ENCODE data around the gene ZSWIM3.

ZSWIM3 gene

DNA sequence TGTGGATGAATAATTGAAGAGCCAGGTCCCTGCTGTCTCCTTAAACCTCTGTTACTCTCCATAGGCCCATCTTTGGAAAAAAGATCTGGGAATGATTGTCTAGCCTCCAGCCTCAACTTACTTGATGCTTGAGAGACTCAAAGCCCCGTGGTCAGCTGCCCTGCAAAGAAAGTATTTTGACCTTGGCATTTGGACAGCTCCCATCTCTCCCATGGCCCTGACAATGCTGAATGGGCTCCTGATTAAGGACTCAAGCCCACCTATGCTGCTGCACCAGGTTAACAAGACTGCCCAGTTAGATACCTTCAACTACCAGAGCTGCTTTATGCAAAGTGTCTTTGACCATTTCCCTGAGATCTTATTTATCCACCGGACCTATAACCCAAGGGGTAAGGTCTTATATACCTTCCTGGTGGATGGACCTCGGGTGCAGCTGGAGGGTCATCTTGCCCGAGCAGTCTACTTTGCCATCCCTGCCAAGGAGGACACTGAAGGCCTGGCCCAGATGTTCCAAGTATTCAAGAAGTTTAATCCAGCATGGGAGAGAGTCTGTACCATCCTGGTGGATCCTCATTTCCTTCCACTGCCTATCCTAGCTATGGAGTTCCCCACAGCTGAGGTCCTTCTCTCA is 25.2 kb downstream of the ZSWIM3 start:
- DNase-seq: no peak
- in situ Hi-C loops (cut with MboI; ENCODE audit: low pct_unique_long_range_greater_than_20kb, low sequenced_read_pairs): no loop called here

DNA sequence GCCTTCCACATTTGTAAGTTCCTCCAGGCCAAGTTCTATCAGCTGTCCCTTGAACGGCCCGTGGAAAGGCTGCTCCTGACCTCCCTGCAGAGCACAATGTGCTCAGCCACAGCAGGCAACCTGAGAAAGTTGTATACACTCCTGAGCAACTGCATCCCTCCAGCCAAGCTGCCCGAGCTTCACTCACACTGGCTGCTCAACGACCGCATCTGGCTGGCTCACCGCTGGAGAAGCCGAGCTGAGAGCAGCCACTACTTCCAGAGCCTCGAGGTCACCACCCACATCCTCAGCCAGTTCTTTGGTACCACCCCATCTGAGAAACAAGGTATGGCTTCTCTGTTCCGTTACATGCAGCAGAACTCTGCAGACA is 25.7 kb downstream of the ZSWIM3 start:
- in situ Hi-C loops (cut with MboI; ENCODE audit: low pct_unique_long_range_greater_than_20kb, low sequenced_read_pairs): no loop called here
- DNase-seq: no peak

DNA sequence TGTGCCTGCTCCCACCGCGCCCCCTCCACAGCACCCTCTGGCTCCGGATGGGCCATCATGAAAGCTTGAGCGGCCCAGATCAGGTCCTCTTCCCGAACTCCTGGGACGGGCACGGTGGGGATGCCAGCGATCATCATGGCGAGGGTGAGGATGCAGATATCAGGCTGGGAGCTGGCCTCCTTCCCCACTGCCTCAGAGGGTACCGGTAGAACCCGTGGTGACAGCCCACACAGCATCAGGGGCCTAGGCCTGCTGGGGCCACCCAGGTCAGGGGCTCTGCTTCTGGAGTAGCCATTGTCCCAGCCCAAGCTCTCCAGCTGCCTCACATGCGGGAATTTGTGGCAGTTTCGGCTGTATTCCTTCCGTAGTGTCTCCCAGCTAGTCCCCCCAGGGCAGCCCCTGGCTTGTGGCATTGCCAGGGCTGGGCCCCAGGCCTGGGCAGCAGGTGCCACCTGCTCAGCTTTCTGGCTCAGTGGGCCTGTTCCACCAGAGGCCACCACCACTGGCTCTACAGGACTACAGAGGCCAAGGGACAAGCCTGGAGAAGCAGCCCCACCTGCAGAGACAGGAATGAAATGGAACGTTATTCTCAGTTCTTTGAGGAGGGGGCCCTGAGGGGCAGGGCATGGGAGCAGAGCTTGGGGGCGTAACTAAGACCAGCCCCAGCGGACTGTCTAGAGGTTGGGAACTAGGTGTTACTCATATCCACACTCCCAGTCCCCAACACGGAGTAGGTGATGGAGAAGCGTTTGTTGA is 29.4 kb downstream of the ZSWIM3 start:
- in situ Hi-C loops (cut with MboI; ENCODE audit: low pct_unique_long_range_greater_than_20kb, low sequenced_read_pairs): no loop called here
- no peak for DNase-seq

- in situ Hi-C loops (cut with MboI; ENCODE audit: low pct_unique_long_range_greater_than_20kb, low sequenced_read_pairs): no loop called here
- DNase-seq: no peak
Measured at GRCh38 chr20:45887346-45887715, 29.9 kb downstream of the ZSWIM3 start, which contains the start of gene SPATA25. SPATA25 (minus strand) TSS chr20:45887622; CDS start chr20:45887590, 32 bp downstream.

DNA sequence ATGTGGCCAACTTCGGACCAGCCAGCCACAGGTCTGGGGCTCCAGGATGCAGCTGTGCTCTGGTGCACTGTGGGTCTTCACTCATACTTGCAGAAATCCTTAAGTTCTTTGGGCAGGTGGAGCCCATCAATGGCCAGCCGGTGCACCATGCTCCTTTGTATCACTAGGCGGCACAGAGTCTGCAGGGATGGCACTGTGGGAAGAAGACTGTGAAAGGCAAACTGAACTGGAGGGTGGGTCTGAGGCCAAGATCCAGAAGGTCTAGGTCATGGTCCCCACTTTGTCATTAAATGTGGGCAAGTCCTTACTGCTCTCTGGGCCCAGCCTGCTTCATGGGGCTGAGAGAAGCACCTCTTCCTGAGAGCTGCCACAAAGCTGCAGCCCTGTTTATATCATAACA is 31.3 kb downstream of the ZSWIM3 start:
- in situ Hi-C loops (cut with MboI; ENCODE audit: low pct_unique_long_range_greater_than_20kb, low sequenced_read_pairs): no loop called here
- DNase-seq: no peak

DNA sequence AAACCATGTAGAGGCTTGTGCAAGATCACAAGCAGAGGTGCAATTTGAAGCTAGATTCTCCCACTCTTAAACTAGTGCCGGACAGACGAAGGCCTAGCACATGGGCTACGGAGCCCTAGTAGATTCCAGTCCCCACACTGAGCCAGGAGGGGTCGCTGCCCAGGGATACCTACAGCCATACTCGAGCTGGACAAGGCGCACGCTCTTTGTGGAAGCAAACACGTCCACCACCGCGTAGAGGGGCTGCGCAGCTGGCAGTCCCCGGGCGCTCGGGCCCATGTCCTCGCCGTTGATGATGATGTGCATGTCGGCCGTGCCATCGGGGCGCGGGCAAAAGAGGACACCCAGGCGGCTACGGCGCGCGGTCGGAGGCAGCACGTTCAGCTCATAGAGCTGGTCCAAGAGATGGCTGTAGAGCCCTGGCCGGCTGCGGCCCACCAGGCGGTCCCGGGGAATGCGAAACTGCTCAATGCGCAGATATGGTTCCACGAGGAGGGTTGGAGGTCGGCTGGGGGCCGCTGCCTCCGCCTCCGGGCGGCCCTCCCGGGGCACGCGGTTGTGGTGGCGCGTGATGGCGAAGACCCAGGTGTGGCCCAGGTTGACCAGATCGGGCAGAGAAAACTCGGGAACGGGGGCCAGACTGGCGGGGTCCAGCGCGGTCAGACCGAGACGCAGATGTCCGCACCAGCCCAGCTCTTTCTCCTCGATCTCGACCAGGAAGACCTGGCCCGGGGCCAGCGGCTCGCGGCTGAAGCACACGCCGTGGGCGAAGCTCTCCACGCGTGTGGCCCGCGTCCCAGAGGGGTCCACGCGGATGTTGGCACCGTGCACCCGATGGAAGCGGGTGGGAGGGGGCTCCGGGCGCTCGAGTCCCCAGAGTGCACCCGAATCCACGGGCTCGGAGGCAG is 32.9 kb downstream of the ZSWIM3 start:
- no peak for DNase-seq
- in situ Hi-C loops (cut with MboI; ENCODE audit: low pct_unique_long_range_greater_than_20kb, low sequenced_read_pairs): no loop called here

DNA sequence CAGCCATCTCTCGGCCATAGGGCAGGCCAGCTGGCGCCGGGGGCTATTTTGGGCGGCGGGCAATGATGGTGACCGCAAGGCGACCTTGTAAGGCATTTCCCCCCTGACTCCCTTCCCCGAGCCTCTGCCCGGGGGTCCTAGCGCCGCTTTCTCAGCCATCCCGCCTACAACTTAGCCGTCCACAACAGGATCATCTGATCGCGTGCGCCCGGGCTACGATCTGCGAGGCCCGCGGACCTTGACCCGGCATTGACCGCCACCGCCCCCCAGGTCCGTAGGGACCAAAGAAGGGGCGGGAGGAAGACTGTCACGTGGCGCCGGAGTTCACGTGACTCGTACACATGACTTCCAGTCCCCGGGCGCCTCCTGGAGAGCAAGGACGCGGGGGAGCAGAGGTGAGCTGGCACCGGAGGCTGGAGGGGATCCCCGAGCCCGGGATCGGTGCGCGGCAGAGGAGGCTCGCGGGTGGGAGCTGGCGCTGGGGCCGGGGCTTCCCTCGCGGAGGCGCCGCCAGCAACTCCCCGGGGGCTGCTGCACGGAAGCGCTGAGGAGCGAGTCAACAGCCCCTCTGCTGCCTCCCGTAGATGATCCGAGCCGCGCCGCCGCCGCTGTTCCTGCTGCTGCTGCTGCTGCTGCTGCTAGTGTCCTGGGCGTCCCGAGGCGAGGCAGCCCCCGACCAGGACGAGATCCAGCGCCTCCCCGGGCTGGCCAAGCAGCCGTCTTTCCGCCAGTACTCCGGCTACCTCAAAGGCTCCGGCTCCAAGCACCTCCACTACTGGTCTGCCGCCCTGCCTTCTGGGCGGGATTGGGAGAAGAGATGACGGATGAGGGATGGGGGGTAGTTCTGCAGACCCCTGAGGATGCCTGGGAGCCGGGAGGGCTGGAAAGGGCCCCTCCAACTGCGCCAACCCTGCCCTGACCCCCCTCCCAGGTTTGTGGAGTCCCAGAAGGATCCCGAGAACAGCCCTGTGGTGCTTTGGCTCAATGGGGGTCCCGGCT is 33.9 kb downstream of the ZSWIM3 start, which contains the start of the genes CTSA and NEURL2:
TSS of gene CTSA (plus strand) at position 351 of the 999 bp plus-strand sequence. CDS start at position 585, 234 bp downstream.
TSS of gene NEURL2 (minus strand) at position 224 of the 999 bp plus-strand sequence. CDS start at position 7, 217 bp downstream.
- in situ Hi-C loops (cut with MboI; ENCODE audit: low pct_unique_long_range_greater_than_20kb, low sequenced_read_pairs): no loop called here
- peak; percentile 89 for DNase-seq

DNA sequence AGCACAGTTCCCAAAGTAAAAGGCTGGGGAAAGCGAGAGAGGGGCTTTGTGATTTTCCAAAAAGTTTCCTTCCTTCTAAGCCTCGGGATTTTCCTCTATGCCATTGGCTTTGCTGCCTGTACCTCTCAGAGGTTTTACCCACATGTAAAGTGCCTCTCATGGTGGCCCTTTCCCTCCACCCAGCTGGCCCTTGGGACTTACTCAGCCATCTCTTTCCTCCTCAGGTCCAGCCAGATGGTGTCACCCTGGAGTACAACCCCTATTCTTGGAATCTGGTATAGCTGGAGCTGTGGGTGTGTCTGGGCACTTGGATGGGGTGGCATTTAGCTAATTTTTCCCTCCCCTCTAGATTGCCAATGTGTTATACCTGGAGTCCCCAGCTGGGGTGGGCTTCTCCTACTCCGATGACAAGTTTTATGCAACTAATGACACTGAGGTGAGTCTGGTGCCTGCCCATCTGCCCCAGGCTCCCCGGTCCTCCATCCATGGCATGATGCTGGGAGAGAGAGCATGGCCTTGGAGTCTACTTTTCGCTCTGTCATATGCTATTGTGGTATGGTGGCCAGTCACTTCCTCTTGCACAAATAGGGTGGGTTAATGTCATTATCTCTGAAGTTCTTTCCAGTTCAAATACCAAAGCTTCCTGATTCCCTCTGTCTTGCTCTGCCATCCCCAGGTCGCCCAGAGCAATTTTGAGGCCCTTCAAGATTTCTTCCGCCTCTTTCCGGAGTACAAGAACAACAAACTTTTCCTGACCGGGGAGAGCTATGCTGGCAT is 34.8 kb downstream of the ZSWIM3 start:
- in situ Hi-C loops (cut with MboI; ENCODE audit: low pct_unique_long_range_greater_than_20kb, low sequenced_read_pairs): no loop called here
- peak; percentile 22 for DNase-seq

DNA sequence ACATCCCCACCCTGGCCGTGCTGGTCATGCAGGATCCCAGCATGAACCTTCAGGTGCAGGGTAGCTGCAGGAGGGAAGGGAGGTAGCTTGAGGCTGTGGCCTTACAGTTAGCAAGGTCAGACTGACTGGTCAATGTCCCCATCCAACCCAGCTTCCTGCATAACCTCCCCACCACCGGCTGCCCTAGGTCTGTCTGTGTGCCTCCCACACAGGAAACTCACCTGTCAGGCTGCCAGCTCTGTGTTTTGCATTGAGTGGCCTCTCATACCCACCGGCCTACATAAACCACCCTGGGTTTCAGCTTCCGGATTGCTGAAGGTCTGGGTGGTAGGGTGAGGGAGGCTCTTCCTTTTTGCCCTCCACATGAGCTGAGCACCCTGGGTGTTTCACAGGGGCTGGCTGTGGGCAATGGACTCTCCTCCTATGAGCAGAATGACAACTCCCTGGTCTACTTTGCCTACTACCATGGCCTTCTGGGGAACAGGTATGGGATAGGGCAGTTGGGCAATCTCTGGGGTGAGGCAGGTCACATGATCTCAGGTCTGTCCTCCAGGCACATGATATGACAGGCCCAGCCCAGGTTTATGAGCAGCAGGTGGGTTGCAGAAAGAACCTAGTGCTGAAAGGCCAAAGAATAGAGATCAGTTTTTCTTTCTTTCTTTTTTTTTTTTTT is 35.5 kb downstream of the ZSWIM3 start:
- no peak for DNase-seq
- in situ Hi-C loops (cut with MboI; ENCODE audit: low pct_unique_long_range_greater_than_20kb, low sequenced_read_pairs): no loop called here

DNA sequence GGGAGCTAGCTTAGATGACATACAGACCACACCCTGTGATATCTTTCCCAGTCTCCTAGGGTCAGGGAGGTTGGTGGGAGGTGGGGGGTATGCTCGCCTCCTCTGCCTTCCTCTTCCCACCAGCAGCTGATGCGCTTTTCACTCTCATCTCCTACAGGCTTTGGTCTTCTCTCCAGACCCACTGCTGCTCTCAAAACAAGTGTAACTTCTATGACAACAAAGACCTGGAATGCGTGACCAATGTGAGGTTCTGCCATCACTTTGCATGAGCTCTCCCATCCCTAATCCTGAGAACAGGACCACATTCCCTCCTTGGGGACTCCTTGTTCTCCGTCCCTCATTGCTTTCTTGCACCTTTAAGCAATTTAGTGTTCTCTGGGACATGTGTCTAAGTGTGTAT is 36.4 kb downstream of the ZSWIM3 start:
- in situ Hi-C loops (cut with MboI; ENCODE audit: low pct_unique_long_range_greater_than_20kb, low sequenced_read_pairs): no loop called here

GRCh38 chr20:45894797-45895196 is 37.4 kb downstream of the ZSWIM3 start:
- in situ Hi-C loops (cut with MboI; ENCODE audit: low pct_unique_long_range_greater_than_20kb, low sequenced_read_pairs): no loop called here
- no peak for DNase-seq

More for the DNA sequence above, 36.4 kb downstream of the ZSWIM3 start:
- DNase-seq: no peak

DNA sequence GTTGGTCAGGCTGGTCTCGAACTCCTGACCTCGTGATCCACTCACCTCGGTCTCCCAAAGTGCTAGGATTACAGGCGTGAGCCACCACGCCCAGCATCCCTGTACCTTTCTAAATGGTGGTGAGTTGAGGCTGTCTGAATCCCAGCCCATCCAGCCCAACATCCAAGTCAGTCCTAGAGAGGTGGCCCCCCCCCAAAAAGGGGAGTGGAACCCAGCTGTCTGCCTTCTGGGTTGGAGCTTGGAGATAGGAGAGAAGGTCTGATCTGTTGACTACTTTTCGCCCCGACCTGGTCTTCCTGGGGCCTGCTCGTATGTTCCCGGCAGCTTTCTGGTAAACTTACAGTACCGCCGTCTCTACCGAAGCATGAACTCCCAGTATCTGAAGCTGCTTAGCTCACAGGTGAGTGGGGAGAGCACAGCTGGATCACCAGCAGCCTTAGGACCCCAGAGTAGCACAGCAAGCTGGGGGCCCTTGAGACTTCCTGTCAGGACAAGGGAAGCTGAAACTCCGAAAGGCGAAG is 39.3 kb downstream of the ZSWIM3 start:
- in situ Hi-C loops (cut with MboI; ENCODE audit: low pct_unique_long_range_greater_than_20kb, low sequenced_read_pairs): no loop called here
- no peak for DNase-seq

DNA sequence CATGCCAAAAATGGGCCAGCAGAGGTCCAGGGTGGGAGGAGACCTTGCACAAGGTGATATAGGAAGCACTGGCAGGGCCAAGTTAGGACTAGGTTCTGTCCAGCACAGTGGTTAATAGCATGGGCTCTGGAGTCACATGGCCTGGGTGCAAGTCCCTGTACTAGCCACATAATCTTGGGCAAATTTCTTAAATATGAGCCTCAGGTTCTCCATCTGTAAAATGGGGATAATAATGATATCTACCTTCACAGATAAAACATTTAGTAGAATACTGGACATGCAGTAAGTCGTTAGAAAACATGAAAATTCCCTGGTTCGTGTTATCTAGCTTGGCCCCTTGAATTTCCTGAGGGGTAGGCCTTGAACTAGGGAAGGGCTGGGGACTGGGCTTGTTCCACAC is 39.9 kb downstream of the ZSWIM3 start:
- no peak for DNase-seq
- in situ Hi-C loops (cut with MboI; ENCODE audit: low pct_unique_long_range_greater_than_20kb, low sequenced_read_pairs): no loop called here

GRCh38 chr20:45897692-45898091 is 40.3 kb downstream of the ZSWIM3 start:
- in situ Hi-C loops (cut with MboI; ENCODE audit: low pct_unique_long_range_greater_than_20kb, low sequenced_read_pairs): no loop called here
- DNase-seq: no peak

DNA sequence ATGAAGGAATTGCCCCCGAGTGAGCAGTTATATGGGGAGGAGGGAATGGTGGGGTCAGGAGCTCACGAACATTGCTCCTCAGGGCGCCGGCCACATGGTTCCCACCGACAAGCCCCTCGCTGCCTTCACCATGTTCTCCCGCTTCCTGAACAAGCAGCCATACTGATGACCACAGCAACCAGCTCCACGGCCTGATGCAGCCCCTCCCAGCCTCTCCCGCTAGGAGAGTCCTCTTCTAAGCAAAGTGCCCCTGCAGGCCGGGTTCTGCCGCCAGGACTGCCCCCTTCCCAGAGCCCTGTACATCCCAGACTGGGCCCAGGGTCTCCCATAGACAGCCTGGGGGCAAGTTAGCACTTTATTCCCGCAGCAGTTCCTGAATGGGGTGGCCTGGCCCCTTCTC is 40.9 kb downstream of the ZSWIM3 start:
- in situ Hi-C loops (cut with MboI; ENCODE audit: low pct_unique_long_range_greater_than_20kb, low sequenced_read_pairs): no loop called here
- no peak for DNase-seq

DNA sequence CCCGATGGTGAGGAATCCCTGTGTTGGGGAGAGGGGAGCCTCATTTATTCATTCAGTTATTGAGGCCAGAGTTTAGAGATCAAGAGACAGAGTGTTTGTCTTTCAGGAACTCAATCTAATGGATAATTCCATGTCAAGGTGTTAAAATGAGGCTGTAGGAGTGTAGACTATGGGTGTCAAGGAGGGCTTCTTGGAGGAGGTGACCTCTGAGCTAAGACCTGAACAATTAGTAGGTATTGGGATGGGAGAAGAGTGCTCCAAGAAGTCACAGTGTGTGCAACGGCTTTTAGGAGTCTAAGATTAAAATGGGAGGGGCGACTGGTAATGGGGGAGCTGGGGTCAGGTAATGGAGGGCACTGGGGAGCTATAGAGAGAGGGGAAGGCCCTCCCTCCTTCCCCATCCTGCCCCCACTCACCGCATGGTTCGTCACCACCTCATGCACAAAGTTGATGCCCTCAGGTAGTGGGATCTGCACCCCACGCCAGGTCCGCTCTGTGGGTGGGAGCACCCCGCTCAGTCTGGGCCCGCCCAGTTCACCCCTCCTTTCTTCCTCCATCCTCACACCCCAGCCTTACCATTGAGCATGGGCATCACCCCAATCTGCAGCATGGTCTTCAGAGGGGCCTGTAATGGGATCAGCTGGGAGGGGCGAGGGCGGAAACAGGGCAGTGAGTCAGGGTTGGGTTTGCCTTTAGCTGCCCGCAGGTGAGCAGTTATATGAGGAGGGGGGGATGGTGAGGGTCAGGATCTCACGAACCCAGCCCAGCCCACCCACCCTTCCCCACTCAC is 41.8 kb downstream of the ZSWIM3 start:
- no peak for DNase-seq
- in situ Hi-C loops (cut with MboI; ENCODE audit: low pct_unique_long_range_greater_than_20kb, low sequenced_read_pairs): no loop called here

Data from KBM-7 (cell line).